HG02938 (cell line): ENCODE data around the gene CUL7.
A peak's percentile ranks its signal among the peaks of the same experiment; 100 is the strongest.

ENCODE experiments used
- ATAC-seq: cut with Tn5 transposase; IDR thresholded peaks from one replicate; pipeline ENCODE4 v1.9.1; 2021; ENCODE audit warnings: mild to moderate bottlenecking, moderate library complexity; ENCODE audit not compliant: unreplicated experiment

The CUL7 gene

GRCh38 chr6:43077981-43078511, 24.4 kb upstream of the CUL7 start:
- no peak for ATAC-seq

GRCh38 chr6:43077333-43077809, 23.7 kb upstream of the CUL7 start:
- no peak for ATAC-seq

GRCh38 chr6:43076464-43077332, 23.0 kb upstream of the CUL7 start:
- no peak for ATAC-seq

- ATAC-seq, result no peak
These were observed 22.2 kb upstream of the CUL7 start, which contains the start of gene PTK7 for GRCh38 chr6:43075670-43076463. PTK7 (plus strand) TSS chr6:43076314; CDS start chr6:43076489, 175 bp downstream.

- no peak for ATAC-seq
These were observed 21.4 kb upstream of the CUL7 start for GRCh38 chr6:43074847-43075669.

GRCh38 chr6:43070028-43070632, 16.5 kb upstream of the CUL7 start:
- no peak for ATAC-seq

GRCh38 chr6:43062818-43063217, 9.2 kb upstream of the CUL7 start:
- no peak for ATAC-seq

GRCh38 chr6:43061861-43062260, 8.2 kb upstream of the CUL7 start:
- ATAC-seq, result no peak

- no peak for ATAC-seq
These were observed 7.3 kb upstream of the CUL7 start for GRCh38 chr6:43060755-43061633.

- no peak for ATAC-seq
These were observed 6.5 kb upstream of the CUL7 start for GRCh38 chr6:43060034-43060754.

- ATAC-seq, result peak; percentile 89
These were observed 5.8 kb upstream of the CUL7 start, which contains the start of the genes KLC4 and MRPL2 for GRCh38 chr6:43059168-43060033. KLC4 (plus strand) TSS chr6:43059631; CDS start chr6:43061336, 1,705 bp downstream. MRPL2 (minus strand) TSS chr6:43059434; CDS start chr6:43059381, 53 bp downstream.

GRCh38 chr6:43058531-43058930, 4.9 kb upstream of the CUL7 start:
- ATAC-seq, result no peak

GRCh38 chr6:43055966-43056365, 2.3 kb upstream of the CUL7 start:
- ATAC-seq, result no peak

GRCh38 chr6:43054206-43054943, 724 bp upstream of the CUL7 start:
- ATAC-seq, result no peak

- ATAC-seq, result no peak
These were observed 658 bp downstream of the CUL7 start for GRCh38 chr6:43052842-43053544.

- ATAC-seq, result no peak
These were observed 1.3 kb downstream of the CUL7 start for GRCh38 chr6:43052225-43052841.
